ENCODE data around the gene RFXANK. TPM values are rescaled to one million over a fixed set of nuclear protein-coding genes. Genes with fewer than 3 reads are reported as not detected.

Gene RFXANK
- total and polyA plus RNA-seq, 9 of the 15 experiments (the other 6 are each of a cell fraction or from before 2014, with no cell fraction given) = 68.6 to 181 (median 150) TPM

- peak; percentile 88 to 91 (median 90) for TF ChIP-seq CTCF (IDR thresholded peaks at IDR 0.05 in 2 of 3, conservative IDR thresholded peaks at IDR 0.05 in 1 of 3; ENCODE audit: insufficient read depth in 2 of 3, low read depth in 1 of 3, low read length in 3 of 3)
- TF ChIP-seq, protein P1, sequence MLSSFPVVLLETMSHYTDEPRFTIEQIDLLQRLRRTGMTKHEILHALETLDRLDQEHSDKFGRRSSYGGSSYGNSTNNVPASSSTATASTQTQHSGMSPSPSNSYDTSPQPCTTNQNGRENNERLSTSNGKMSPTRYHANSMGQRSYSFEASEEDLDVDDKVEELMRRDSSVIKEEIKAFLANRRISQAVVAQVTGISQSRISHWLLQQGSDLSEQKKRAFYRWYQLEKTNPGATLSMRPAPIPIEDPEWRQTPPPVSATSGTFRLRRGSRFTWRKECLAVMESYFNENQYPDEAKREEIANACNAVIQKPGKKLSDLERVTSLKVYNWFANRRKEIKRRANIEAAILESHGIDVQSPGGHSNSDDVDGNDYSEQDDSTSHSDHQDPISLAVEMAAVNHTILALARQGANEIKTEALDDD (IDR thresholded peaks at IDR 0.05) = no peak
- TF ChIP-seq SP1 (CRISPR knock-in tag; IDR thresholded peaks at IDR 0.05) = peak; percentile 94
- TF ChIP-seq LEF1 (IDR thresholded peaks at IDR 0.05) = no peak
- no peak for TF ChIP-seq NFIX (CRISPR knock-in tag; IDR thresholded peaks at IDR 0.05; ENCODE audit: low read depth)
- TF ChIP-seq NEUROD1 (IDR thresholded peaks at IDR 0.05; ENCODE audit: borderline replicate concordance, low read depth, low read length, partially characterized antibody) = peak; percentile 53
- no peak for TF ChIP-seq TAL1 (IDR thresholded peaks at IDR 0.05)
- no peak for TF ChIP-seq KAT8 (IDR thresholded peaks at IDR 0.05; ENCODE audit: low read depth)
- TF ChIP-seq ZNF184 (CRISPR knock-in tag; IDR thresholded peaks at IDR 0.05) = no peak
- peak; percentile 53; the same call in 1 of the 2 replicates for TF ChIP-seq MYNN (IDR thresholded peaks at IDR 0.05)
- no peak for TF ChIP-seq MYNN (CRISPR knock-in tag; IDR thresholded peaks at IDR 0.05)
- peak; percentile 44 for TF ChIP-seq ZNF121 (CRISPR knock-in tag; conservative IDR thresholded peaks at IDR 0.05)
- no peak for TF ChIP-seq NR2F6 (CRISPR knock-in tag; IDR thresholded peaks at IDR 0.05)
- TF ChIP-seq RBFOX2 (IDR thresholded peaks at IDR 0.05; ENCODE audit: low read depth, low read length) = peak; percentile 85
- TF ChIP-seq ELF1 (tag; IDR thresholded peaks at IDR 0.05) = 0 out of 2 replicates have a peak, but pooled peaks have one; percentile 46
- TF ChIP-seq ZNF398 (CRISPR knock-in tag; IDR thresholded peaks at IDR 0.05) = no peak
- no peak for TF ChIP-seq POLR2B (IDR thresholded peaks at IDR 0.05; ENCODE audit: low read depth, partially characterized antibody)
- TF ChIP-seq HBP1 (CRISPR knock-in tag; IDR thresholded peaks at IDR 0.05) = no peak
- TF ChIP-seq, protein P2, sequence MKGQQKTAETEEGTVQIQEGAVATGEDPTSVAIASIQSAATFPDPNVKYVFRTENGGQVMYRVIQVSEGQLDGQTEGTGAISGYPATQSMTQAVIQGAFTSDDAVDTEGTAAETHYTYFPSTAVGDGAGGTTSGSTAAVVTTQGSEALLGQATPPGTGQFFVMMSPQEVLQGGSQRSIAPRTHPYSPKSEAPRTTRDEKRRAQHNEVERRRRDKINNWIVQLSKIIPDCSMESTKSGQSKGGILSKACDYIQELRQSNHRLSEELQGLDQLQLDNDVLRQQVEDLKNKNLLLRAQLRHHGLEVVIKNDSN (CRISPR knock-in tag; IDR thresholded peaks at IDR 0.05) = peak; percentile 26; the same call in 1 of the 2 replicates
- TF ChIP-seq SAP30 (IDR thresholded peaks at IDR 0.05; ENCODE audit: borderline replicate concordance, insufficient read depth, low read depth, low read length, poor library complexity, severe bottlenecking) = peak; percentile 35
- peak; percentile 89 for TF ChIP-seq ZNF232 (CRISPR knock-in tag; IDR thresholded peaks at IDR 0.05)
- no peak for TF ChIP-seq ZFP1 (CRISPR knock-in tag; IDR thresholded peaks at IDR 0.05)
Measured at GRCh38 chr19:19224852-19225494, 32.9 kb downstream of the RFXANK start (continued).

All from K562 (cell line).